Measurements from ENCODE around the gene ZBTB7C.

DNA sequence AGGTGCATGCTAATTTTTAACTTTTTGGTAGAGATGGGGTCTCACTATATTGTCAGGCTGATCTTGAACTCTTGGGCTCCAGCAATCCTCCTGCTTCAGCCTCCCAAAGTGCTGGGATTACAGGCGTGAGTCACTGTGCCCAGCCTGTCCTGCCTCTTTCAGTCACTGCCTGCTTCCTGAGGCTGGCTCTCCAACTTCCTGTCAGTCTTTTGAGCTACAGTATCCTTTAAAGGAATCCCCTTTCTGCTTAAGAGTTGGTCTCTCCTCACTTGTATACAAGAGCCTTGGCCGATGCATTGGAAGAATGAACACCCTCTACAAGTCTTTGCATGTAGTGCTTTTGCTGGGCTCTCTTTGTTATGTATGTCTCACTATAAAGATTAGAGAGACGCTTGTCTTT lies 390.3 kb downstream of the ZBTB7C start:
- TF ChIP-seq, protein P1, sequence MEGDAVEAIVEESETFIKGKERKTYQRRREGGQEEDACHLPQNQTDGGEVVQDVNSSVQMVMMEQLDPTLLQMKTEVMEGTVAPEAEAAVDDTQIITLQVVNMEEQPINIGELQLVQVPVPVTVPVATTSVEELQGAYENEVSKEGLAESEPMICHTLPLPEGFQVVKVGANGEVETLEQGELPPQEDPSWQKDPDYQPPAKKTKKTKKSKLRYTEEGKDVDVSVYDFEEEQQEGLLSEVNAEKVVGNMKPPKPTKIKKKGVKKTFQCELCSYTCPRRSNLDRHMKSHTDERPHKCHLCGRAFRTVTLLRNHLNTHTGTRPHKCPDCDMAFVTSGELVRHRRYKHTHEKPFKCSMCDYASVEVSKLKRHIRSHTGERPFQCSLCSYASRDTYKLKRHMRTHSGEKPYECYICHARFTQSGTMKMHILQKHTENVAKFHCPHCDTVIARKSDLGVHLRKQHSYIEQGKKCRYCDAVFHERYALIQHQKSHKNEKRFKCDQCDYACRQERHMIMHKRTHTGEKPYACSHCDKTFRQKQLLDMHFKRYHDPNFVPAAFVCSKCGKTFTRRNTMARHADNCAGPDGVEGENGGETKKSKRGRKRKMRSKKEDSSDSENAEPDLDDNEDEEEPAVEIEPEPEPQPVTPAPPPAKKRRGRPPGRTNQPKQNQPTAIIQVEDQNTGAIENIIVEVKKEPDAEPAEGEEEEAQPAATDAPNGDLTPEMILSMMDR (IDR thresholded peaks at IDR 0.05): no peak
- no peak for TF ChIP-seq FOXS1 (CRISPR knock-in tag; IDR thresholded peaks at IDR 0.05)
- TF ChIP-seq MYC (IDR thresholded peaks at IDR 0.05; ENCODE audit: borderline replicate concordance, low read length): no peak
- TF ChIP-seq POLR2A (IDR thresholded peaks at IDR 0.05; ENCODE audit: low read length): no peak
- no peak for TF ChIP-seq JUN (IDR thresholded peaks at IDR 0.05)

All from A549 (cell line).